ENCODE results near the gene GPR17. TPM values are rescaled to one million over a fixed set of nuclear protein-coding genes. Genes with fewer than 3 reads are reported as not detected.

The GPR17 gene
- total RNA-seq, 1 donor from 2014 or later = not detected

DNA sequence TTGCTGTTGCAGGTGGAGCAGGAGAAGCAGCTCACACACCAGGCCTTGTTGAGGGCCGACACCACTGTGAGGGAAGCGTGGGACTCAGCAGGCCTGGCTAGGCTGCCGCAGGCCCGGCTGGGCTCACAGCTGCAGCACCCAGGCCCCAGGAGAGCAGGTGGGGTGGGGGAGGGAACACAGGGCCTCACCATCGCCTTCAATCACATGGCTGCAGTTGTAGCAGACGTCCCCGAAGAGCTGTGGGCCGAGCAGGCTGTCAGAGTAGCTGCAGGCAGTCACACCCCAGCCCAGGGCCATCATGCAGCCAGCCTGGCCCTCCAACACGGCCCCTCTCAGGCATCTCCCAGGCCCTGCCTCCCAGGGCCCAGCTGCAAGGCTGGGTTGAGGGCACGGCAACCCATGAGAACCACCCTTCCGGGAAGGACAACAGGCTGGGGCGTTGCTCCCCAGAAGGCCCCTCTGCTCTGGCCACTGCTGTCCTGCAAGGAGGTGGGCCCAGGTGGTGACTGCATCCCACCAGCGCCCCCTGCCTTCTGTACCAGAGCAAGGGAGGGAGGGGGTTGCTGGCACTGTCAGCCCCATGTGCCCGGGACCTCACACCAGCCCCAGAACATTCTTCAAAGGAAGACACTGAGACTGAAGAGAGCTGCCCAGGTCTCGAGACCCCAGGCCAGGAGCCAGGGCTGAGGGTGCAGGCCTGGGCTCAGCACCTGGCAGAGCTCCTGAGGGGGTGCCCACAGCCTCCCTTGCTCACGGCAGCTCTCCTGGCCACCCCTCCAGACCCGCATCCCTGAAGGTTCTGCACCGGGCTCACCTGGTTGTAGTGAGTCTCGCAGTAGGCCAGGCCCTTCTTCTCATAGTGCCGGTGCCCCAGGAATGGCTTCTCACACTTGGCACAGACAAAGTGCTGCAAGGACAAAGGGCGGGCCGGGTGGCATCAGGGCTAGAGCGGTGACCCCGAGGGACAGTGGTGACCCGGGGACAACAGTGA, 5.6 kb upstream of the GPR17 start:
- DNase-seq (ENCODE audit: low spot score) = no peak

DNA sequence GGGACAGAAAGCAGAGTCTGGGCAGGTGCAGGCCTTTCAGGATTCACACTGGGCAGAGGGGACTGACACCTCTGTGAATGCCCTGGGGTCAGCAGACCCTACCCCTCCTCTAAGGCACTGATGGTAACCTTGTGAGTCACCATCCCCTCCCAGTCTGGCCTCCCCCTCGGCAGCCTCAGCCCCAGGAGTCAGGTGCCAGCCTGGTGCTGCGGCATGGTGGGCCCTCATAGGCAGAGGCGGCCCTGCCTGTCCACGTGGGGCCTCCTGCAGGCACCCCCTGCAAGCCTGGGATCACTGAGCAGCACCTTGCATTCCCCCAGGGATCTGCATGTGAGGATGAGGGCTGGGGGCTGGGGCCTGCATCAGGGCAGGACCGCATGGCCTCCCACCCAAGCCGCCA, 4.8 kb upstream of the GPR17 start:
- no peak for DNase-seq (ENCODE audit: low spot score)

DNA sequence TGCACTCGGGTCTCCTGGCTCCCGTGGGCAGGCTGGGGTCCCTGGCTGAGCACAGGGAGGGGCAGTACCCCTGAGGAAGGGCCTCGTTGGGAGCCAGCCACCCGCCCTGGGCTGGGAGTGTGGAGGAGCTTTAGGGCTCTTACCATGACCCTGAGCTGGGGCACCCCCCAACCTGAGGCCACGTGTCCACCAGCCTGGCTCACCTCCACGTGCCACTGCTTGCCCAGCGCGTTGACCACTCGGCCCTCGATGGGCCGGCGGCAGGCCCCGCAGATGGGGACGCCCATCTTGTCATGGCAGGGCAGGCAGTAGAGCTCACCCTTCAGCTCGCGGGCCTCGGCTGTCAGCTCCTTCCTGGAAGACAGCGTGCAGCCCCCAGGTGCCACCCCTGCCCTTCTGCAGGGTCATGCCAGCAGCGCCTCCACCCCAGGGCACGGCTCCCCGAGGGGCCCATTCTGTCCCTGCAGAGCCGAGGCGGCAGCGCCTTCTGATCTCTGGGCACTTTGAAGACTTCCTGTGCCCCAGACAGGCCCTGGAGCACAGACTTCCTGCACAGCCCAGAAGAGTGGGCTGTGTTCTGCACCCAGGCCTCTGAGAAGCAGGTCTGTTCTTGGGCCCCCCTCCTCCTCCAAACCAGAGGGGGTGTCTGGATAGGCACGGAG, 4.0 kb upstream of the GPR17 start:
- DNase-seq (ENCODE audit: low spot score) = no peak

DNA sequence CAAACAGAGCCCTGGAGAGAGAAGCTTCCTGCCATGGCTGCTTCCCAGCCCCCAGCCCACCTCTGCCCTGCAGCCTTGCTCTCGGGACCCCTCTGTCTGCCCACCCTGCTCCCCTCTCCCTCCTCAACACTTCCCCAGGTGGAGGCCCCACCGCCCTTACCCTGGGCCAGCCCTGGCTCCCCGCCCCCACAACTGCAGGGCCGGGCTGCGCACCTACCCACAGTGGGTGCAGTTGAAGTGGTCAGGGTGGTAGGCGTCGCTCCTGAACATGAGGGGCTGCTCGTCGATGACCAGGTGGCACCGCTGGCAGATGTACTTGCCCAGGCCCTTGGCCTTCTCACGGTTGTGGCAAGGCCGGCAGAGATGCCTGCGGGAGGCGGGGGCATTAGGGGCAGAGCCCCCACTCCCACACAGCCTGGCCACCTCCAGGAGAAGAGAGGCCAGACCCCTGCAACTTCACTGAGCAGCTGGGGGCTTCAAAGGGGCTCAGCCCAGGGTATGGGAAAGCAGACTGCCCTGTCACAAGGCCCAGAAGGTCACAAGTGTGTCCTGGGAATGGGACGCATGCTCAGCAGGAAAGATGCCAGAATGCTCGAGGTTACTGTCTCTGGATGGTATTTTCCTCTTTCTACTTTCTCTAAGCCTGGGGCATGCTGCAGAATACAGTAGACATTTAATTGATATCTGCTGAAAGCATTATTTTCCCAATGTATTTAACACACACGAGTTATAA, 3.1 kb upstream of the GPR17 start:
- DNase-seq (ENCODE audit: low spot score) = no peak

DNA sequence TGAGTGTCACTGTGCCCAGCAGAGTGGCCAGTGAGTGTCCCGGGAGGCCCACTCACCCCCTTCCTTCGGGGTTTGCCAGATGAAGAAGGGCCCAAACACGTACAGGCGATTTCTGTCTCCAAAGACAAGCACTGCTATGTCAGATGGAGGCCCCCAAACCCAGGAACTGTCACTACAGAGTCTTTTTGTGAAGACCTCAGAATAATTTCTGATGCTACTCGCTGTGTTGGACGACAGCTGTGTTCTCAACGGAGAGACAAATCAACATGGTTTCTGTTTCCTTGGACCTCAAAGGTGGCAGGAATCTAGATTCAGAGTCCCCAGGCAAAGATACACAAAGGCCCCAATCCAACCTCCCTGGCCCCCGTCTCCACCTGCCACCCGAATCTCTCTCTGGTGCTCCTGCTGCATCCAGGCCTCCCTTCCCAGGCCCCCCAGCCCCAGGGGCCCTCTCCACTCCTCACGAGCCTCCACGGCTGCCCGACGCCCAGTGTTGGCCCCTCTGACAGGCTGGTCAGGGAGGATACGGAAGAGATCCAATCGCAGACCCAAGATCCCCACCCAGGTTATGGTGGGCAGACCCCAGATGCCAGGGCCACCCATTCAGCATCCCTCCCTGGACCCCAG, 2.4 kb upstream of the GPR17 start:
- no peak for DNase-seq (ENCODE audit: low spot score)

DNA sequence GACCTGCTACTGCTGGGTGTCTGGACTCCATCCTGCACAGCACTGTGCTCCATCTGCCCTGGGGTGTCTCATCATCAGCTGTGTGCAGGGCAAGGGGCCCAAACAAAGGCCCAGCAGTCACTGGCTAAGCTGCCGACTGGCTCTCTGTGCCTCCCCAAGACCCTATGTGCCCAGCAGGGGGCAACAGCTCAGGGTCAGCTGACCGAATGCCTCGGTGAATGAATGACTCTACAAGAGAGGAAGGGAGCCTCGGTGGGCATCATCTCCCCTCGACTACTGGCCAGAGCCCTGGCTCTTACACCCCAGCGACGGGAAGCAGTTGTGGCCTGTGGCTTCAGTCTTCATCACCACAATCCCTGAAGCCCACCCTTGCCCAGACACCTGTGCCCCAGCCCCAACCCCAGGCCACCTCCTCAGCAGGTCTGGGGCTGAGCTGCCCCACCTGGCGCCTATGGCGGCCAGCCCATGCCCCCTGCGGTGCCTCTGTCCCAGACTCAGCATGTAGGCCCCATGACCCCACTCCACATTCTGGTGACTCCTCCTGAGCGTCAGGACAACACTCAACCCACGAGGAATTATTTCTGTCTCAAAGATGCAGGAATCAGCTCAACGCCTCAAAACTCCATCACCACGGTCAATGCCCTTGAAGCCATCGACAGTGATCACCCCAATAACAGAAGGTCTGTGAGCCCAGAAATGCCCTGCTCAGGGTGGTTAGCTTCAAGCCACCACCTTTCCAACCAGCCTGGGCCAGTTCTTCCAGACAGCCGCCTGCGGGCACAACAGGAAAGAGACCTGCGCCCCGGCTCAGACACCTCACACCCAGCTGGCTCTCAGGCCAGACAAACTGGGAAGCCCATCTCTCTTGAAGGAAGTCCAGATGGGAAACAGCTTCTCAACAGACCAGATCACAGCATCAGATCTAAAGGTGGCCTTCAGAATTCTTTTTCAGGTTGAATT, 1.6 kb upstream of the GPR17 start:
- DNase-seq (ENCODE audit: low spot score) = no peak

DNA sequence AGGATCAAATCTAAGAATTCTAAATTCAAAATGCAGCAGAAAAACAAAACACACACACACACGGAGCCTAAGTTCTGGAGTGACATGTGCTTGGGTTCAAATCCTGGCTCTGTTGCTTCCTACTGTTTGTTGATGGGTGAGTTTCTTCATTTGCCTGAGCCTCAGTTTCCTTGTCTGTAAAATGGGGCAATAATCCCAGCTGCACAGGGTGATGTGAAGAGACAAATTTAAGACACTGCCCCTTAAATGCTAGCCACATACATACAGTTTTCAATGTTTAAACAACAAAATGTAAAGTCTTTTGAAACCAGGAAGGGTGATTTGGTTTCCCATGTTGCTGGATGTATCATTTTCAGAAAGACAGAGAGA, 943 bp upstream of the GPR17 start:
- DNase-seq (ENCODE audit: low spot score) = no peak

DNA sequence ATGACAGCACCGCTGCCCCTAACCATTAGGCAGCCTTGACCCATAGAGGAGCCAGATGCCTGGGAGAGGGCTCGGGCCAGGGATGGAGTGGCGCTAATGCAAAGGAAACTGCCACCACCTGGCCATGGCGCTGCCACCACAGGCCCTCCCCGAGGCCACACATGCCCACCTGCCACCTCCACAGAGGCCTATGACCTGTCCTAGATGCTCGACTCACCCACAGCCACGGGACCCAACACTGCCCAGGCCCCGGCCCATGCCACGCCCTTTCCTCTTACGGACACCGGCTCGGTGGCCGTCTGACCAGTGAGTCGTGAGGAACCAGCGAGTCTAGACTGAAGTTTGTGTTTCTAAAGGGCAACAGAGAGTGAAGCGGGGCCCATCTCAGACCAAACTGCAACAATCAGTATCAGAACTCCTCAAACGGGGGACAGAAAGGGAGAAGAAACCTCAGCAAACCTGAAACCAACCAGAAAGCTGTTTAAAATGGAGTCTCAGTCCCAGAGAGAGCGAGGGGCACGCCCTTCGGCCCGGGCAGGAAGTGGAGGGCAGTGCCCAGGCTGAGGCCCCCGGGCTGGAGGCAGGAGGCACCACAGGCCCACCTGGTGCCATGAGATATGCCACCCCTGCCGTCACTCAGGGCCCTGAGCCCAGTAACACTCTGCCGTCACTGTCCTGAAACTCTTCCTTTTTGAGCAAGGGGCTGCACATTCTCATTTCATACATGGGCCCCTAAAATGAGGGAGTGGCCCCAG, 711 bp downstream of the GPR17 start:
- DNase-seq (ENCODE audit: low spot score) = no peak

DNA sequence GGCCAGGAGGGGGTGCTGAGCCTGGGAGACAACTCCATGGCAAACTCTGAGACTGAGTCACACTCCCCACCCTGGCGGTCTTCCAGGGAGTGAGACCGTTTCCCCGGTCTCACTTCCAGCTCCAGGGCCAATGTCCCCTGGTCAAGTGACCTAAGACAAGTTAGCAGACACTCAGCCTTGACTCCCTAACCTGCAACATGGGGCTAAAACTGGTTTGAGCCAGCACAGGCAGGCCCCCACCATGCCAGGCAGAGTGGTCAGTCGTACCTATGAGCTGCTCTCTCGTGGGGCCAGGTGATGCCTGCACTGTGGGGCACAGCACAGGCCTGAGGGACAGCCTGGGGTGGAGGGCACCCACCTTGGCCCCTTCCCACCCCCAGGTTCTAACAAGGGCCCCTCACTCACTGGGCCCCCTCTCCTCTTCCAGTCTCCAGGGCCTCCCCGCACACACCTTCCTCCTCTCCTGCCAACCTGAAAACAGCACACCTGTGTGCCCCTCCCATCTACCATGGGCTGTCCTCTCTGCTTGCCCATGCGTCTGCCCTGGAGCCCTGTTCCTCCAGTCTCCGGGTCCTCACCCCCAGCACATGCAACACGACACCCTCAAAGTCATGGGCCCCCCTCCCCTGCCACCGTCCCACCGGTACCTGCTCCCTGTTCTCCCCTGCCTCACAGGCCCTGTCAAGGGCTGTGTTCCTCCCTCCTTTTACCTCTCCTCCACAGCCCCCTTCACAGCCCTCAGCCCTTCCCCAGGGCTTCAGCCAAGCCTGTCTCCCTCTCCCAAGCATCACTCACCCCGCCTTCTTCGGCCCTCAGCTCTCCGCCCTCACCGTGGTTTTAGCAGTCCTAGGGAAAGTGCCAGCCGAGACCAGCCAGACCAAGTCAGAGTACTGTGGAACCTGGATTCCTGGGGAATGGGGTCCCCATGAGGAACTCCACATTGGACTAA, 1.6 kb downstream of the GPR17 start:
- DNase-seq (ENCODE audit: low spot score) = no peak

DNA sequence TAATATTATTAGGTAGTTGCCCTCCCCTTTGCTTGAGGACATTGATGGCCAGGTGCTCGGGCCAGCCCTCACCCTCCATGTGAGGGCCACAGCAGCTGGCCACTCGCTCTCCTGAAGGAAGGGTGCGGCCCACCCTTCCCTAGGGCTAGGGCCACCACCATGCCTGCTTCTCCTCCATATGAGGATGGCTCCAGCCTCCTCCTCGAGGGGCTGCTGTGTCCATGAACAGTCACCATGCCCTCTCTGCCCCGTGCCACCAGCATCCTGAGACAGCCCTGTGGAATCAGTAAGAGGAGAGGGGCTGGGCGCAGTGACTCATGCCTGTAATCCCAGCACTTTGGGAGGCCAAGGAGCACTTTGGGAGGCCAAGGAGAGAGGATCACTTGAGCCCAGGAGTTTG, 2.4 kb downstream of the GPR17 start:
- no peak for DNase-seq (ENCODE audit: low spot score)

DNA sequence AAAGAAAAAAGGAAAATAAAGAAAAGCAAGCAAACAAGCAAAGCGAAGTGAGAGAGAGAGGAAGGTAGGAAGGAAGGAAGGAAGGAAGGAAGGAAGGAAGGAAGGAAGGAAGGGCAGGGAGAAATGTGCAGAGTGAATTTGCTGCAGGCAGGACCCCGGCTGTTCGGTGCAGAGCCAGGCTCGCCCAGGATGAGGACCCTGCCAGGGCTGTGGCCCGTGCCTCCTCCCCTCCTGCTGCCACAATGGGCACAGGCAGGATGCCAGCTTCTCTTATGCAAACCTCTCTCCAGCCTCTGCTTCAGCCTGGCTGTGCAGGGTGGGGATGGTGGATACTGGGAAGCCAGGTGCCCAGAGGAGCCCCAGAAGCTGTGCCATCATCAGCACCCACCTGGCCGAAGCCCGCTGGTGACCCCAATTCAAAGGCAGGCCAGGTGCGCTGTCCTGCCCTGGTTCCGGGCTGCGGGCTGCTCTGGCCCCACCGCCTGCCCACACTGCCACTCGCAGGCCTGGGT, 3.2 kb downstream of the GPR17 start:
- no peak for DNase-seq (ENCODE audit: low spot score)

DNA sequence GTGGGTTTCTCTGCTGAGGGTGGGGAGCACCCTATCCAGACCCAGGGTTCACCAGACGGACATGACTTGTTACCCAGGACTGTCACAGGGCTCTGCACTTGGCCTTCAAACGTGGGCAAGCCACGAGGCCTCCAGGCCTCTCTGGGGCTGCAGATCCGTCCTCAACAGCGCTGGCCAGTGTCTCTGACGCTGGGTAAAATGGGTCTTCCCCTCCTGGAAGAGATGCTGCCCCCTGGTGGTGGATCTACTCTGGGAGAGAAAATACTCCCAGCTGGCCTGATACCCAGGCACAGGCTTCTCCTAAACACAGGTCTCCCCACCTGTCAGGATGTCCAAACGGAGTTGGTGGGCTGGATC, 3.7 kb downstream of the GPR17 start:
- DNase-seq (ENCODE audit: low spot score) = no peak

DNA sequence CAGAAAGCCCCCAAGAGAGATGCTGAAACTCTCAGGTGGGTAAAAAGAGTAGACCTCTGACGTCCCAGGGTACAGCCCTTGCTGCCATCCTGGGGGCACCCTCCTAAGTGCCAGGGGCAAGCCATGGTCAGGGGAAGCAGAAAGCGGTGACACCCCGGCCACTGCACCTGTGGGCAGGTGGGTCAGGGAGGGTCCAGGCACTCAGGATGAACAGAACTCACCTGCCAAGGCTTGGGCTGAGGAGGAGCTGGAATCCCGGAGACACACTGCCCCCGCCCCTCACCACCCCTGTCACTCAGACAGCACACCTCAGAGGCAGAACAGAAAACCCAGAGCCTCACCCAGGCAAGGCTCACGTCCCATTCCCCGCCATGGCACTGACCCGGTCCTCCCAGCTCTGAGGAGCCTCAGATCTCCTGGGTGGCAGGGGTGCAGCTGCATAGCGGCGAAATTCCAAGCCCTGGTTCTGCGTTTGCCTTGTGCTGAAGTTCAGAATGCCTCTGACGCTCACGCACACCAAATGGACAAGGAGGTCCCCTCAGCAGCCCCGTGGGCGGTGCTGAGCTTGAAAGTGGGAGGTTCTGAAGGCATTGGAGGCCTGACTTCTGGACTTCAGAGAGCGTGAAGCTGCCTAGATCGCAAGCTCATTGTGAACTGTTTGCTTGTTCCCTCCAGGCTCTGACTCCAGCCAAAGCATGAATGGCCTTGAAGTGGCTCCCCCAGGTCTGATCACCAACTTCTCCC, 4.3 kb downstream of the GPR17 start:
- no peak for DNase-seq (ENCODE audit: low spot score)

DNA sequence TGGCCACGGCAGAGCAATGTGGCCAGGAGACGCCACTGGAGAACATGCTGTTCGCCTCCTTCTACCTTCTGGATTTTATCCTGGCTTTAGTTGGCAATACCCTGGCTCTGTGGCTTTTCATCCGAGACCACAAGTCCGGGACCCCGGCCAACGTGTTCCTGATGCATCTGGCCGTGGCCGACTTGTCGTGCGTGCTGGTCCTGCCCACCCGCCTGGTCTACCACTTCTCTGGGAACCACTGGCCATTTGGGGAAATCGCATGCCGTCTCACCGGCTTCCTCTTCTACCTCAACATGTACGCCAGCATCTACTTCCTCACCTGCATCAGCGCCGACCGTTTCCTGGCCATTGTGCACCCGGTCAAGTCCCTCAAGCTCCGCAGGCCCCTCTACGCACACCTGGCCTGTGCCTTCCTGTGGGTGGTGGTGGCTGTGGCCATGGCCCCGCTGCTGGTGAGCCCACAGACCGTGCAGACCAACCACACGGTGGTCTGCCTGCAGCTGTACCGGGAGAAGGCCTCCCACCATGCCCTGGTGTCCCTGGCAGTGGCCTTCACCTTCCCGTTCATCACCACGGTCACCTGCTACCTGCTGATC, 4.9 kb downstream of the GPR17 start:
- DNase-seq (ENCODE audit: low spot score) = no peak

DNA sequence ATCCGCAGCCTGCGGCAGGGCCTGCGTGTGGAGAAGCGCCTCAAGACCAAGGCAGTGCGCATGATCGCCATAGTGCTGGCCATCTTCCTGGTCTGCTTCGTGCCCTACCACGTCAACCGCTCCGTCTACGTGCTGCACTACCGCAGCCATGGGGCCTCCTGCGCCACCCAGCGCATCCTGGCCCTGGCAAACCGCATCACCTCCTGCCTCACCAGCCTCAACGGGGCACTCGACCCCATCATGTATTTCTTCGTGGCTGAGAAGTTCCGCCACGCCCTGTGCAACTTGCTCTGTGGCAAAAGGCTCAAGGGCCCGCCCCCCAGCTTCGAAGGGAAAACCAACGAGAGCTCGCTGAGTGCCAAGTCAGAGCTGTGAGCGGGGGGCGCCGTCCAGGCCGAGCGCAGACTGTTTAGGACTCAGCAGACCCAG, 5.4 kb downstream of the GPR17 start:
- no peak for DNase-seq (ENCODE audit: low spot score)

DNA sequence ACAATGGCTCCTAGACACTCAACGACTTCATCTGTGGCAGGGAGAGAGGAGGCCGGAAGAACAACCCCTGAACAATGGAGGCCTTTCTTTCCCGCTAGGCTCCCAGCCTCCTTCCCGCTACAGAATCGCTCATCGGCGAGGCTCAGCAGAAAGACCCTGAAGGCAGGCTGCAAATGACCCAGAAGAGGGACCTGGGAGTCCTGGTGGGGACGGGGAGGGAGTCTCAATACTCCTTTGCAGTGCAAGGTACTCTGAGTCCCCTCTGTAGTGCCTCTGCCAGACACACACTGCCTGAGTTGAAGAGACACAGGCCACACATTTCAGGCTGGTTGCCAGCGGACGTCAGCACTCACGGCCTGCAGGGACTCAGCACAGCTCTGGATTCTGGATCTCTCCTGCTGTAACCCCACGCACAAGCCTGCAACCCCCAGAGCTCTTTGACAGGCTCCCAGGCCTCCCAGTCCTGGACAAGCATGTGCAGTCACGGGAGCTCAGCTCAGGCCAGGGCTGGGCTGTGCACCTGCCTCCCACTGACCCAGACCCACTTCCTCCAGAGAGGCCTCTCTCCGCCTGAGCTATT, 6.1 kb downstream of the GPR17 start:
- DNase-seq (ENCODE audit: low spot score) = no peak

Data from mesenteric fat pad (tissue), 1 donor.